ENCODE results near the gene API5. TPM values are rescaled to one million over a fixed set of nuclear protein-coding genes. Genes with fewer than 3 reads are reported as not detected.

Gene API5
- total and polyA plus RNA-seq, 2 donors (not counting 1 experiment from before 2014, with no cell fraction given), result 62.9 to 98.6 TPM

DNA sequence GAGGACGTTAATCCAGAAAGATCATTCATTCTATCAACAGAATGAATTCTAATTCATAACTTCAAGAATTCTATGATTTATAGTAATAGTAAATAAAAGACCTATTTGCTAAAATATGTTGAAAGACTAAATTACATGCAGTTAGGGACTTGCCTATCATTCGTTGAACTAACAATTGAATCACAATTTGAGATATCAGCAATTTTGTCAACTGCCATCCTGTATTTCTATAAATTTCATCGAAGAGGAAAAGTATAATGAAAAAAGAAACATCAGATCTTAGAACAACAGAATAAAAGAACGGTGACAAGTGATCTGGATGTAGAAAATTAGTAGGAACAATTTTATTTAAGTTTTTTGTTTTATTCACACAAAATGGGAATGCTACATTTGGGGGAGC, 42.5 kb downstream of the API5 start:
- Histone ChIP-seq H3K9ac (ENCODE audit: insufficient read depth, low read length) (no peak overlapping the region), H3K79me2 (ENCODE audit: control insufficient read depth, insufficient read depth, low read length) (peaks cover 5% of the 10 kb centered on the region), H3K36me3 (ENCODE audit: control insufficient read depth, insufficient read depth, low read length) (no peaks in the 10 kb centered on the region), H4K20me1 (ENCODE audit: control insufficient read depth, extremely low read depth, insufficient read depth, low read length) (no peaks in the 10 kb centered on the region), H3K4me1 (ENCODE audit: control insufficient read depth, extremely low read depth, insufficient read depth, low read length) (no peaks in the 10 kb centered on the region), H3K27ac (ENCODE audit: insufficient read depth, low read length) (no peak overlapping the region), H2AFZ (ENCODE audit: low read length) (no peak overlapping the region), H3K27me3 (ENCODE audit: control insufficient read depth, insufficient read depth, low read length) (no peaks in the 10 kb centered on the region), H3K4me3 (replicated peaks in 1 of 4; ENCODE audit: control extremely low read depth in 1 of 4, insufficient read depth in 1 of 4, low read depth in 3 of 4, low read length in 4 of 4) (no peak overlapping the region), H3K4me2 (ENCODE audit: extremely low read depth, insufficient read depth, low read length) (no peak overlapping the region), H3K9me3 (ENCODE audit: control insufficient read depth, insufficient read depth, low read depth, low read length) (no peaks in the 10 kb centered on the region)
- DNase-seq (ENCODE audit: low read depth in 2 of 2), result no peak
- TF ChIP-seq, protein P1, sequence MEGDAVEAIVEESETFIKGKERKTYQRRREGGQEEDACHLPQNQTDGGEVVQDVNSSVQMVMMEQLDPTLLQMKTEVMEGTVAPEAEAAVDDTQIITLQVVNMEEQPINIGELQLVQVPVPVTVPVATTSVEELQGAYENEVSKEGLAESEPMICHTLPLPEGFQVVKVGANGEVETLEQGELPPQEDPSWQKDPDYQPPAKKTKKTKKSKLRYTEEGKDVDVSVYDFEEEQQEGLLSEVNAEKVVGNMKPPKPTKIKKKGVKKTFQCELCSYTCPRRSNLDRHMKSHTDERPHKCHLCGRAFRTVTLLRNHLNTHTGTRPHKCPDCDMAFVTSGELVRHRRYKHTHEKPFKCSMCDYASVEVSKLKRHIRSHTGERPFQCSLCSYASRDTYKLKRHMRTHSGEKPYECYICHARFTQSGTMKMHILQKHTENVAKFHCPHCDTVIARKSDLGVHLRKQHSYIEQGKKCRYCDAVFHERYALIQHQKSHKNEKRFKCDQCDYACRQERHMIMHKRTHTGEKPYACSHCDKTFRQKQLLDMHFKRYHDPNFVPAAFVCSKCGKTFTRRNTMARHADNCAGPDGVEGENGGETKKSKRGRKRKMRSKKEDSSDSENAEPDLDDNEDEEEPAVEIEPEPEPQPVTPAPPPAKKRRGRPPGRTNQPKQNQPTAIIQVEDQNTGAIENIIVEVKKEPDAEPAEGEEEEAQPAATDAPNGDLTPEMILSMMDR (conservative IDR thresholded peaks at IDR 0.05 in 1 of 2, IDR thresholded peaks at IDR 0.05 in 1 of 2; ENCODE audit: low read depth in 1 of 2, low read length in 2 of 2), result no peak
- TF ChIP-seq EZH2 (IDR thresholded peaks at IDR 0.05; ENCODE audit: low read length, missing control alignments), result no peak

DNA sequence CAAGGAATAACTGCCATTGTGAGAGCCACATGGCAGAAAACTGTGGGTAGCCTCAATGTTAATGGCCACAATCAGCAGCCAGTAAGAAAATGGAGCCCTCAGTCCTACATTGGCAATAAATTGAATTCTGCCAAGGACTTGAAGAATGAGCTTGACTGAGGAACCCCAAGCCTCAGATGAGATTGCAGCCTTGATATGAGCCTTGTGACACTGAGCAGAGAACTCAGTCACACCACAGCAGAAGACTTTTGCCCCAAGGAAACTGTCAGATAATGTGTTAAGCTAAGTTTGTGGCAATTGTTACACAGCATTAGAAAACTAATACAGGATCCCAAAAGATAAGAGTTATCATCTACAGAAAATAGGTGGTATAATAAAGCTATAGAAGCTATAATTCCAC, 44.5 kb downstream of the API5 start:
- peaks cover 26% of the 10 kb centered on the region for H3K79me2 ChIP-seq (ENCODE audit: control insufficient read depth, insufficient read depth, low read length)
- H4K20me1 ChIP-seq (ENCODE audit: control insufficient read depth, extremely low read depth, insufficient read depth, low read length), result no peaks in the 10 kb centered on the region
- H2AFZ ChIP-seq (ENCODE audit: low read length), result no peak overlapping the region
- DNase-seq (ENCODE audit: low read depth in 2 of 2), result no peak
- no peaks in the 10 kb centered on the region for H3K27me3 ChIP-seq (ENCODE audit: control insufficient read depth, insufficient read depth, low read length)
- no peak overlapping the region for H3K27ac ChIP-seq (ENCODE audit: insufficient read depth, low read length)
- H3K9ac ChIP-seq (ENCODE audit: insufficient read depth, low read length), result no peak overlapping the region
- no peaks in the 10 kb centered on the region for H3K9me3 ChIP-seq (ENCODE audit: control insufficient read depth, insufficient read depth, low read depth, low read length)
- no peak overlapping the region for H3K4me3 ChIP-seq (replicated peaks in 1 of 4; ENCODE audit: control extremely low read depth in 1 of 4, insufficient read depth in 1 of 4, low read depth in 3 of 4, low read length in 4 of 4)
- H3K4me1 ChIP-seq (ENCODE audit: control insufficient read depth, extremely low read depth, insufficient read depth, low read length), result no peaks in the 10 kb centered on the region
- no peak overlapping the region for H3K4me2 ChIP-seq (ENCODE audit: extremely low read depth, insufficient read depth, low read length)
- TF ChIP-seq, protein P1 (conservative IDR thresholded peaks at IDR 0.05 in 1 of 2, IDR thresholded peaks at IDR 0.05 in 1 of 2; ENCODE audit: low read depth in 1 of 2, low read length in 2 of 2), result no peak
- no peak for TF ChIP-seq EZH2 (IDR thresholded peaks at IDR 0.05; ENCODE audit: low read length, missing control alignments)
- no peaks in the 10 kb centered on the region for H3K36me3 ChIP-seq (ENCODE audit: control insufficient read depth, insufficient read depth, low read length)

DNA sequence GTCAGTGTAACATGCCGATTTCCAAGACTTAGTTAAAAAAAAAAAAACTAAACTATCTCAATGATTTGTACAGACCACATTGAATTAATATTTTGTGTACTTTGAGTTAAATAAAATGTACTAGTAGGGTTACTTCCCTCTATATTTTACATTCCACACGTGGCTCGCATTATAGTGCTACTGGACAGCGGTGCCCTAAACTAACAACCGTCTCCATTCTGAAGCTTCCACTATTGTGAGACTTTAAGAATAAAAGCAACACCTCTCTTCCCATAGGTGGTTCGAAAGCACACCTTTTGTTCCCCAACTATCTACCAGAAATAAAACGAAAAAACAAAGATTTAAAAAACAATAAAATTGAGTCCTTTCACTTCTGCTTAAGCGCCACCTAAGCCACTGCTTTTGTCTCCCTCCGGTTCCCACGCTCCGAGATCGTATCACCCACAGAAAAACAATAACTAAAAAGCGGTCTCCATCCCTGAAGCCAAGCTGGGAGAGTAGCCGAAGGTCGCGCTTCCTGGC, 46.5 kb downstream of the API5 start:
- DNase-seq (ENCODE audit: low read depth in 2 of 2), result peak in 1 of 2 donors; percentile 14
- H3K4me1 ChIP-seq (ENCODE audit: control insufficient read depth, extremely low read depth, insufficient read depth, low read length), result no peaks in the 10 kb centered on the region

More for the DNA sequence above, 46.5 kb downstream of the API5 start:
- H3K9ac ChIP-seq (ENCODE audit: insufficient read depth, low read length), result peak overlapping the region; percentile 97
- H3K79me2 ChIP-seq (ENCODE audit: control insufficient read depth, insufficient read depth, low read length), result peaks cover 43% of the 10 kb centered on the region
- no peaks in the 10 kb centered on the region for H3K27me3 ChIP-seq (ENCODE audit: control insufficient read depth, insufficient read depth, low read length)
- H3K4me3 ChIP-seq (replicated peaks in 1 of 4; ENCODE audit: control extremely low read depth in 1 of 4, insufficient read depth in 1 of 4, low read depth in 3 of 4, low read length in 4 of 4), result peak overlapping the region; percentile 82 to 96 (median 92)
- peak overlapping the region; percentile 92 for H3K4me2 ChIP-seq (ENCODE audit: extremely low read depth, insufficient read depth, low read length)
- H3K27ac ChIP-seq (ENCODE audit: insufficient read depth, low read length), result peak overlapping the region; percentile 94
- no peaks in the 10 kb centered on the region for H3K9me3 ChIP-seq (ENCODE audit: control insufficient read depth, insufficient read depth, low read depth, low read length)
- TF ChIP-seq, protein P1 (conservative IDR thresholded peaks at IDR 0.05 in 1 of 2, IDR thresholded peaks at IDR 0.05 in 1 of 2; ENCODE audit: low read depth in 1 of 2, low read length in 2 of 2), result no peak
- TF ChIP-seq EZH2 (IDR thresholded peaks at IDR 0.05; ENCODE audit: low read length, missing control alignments), result no peak
- H4K20me1 ChIP-seq (ENCODE audit: control insufficient read depth, extremely low read depth, insufficient read depth, low read length), result no peaks in the 10 kb centered on the region
- peak overlapping the region; percentile 93 for H2AFZ ChIP-seq (ENCODE audit: low read length)
- H3K36me3 ChIP-seq (ENCODE audit: control insufficient read depth, insufficient read depth, low read length), result no peaks in the 10 kb centered on the region

Data from fibroblast of lung (primary cell).